Measurements from ENCODE around the gene NAT16. TPM values are rescaled to one million over a fixed set of nuclear protein-coding genes. Genes with fewer than 3 reads are reported as not detected.

NAT16 gene
- total RNA-seq, 2 experiments from 2014 or later = not detected

GRCh38 chr7:101211501-101211900 lies 31.4 kb upstream of the NAT16 start:
- intact Hi-C loops (cut with DNase I, micrococcal nuclease) = loop anchor here in 1 of 2 experiments (10.0 kb wide), 1 partner anchor 317 kb away; the partner anchor contains the start of gene ACHE
- Mint-ChIP-seq H3K27me3 (no peaks in the 10 kb centered on the region), H3K9me3 (no peaks in the 10 kb centered on the region), H3K4me1 (ENCODE audit: low read depth) (peaks cover 7% of the 10 kb centered on the region), H3K27ac (no peak overlapping the region), H3K4me3 (no peak overlapping the region), H3K36me3 (ENCODE audit: low read depth) (peaks cover 31% of the 10 kb centered on the region)
- ChIA-PET CTCF (no interaction called here), POLR2A (no interaction called here)
- Histone ChIP-seq H3K4me3 (ENCODE audit: low read length) (no peak overlapping the region), H3K36me3 (ENCODE audit: insufficient read depth, low read length) (peaks cover 46% of the 10 kb centered on the region), H3K27ac (ENCODE audit: low read depth in 1 of 2, low read length in 2 of 2) (no peak overlapping the region), H3K4me1 (ENCODE audit: insufficient read depth, low read length) (peaks cover 8% of the 10 kb centered on the region), H3K27me3 (ENCODE audit: control insufficient read depth in 1 of 2, insufficient read depth in 2 of 2, low read length in 2 of 2) (no peaks in the 10 kb centered on the region), H3K9me3 (ENCODE audit: control insufficient read depth in 1 of 2, insufficient read depth in 1 of 2, low read length in 2 of 2) (no peaks in the 10 kb centered on the region)
- ATAC-seq (ENCODE audit: poor library complexity) (no peak), DNase-seq (no peak)
- TF ChIP-seq, protein P1, sequence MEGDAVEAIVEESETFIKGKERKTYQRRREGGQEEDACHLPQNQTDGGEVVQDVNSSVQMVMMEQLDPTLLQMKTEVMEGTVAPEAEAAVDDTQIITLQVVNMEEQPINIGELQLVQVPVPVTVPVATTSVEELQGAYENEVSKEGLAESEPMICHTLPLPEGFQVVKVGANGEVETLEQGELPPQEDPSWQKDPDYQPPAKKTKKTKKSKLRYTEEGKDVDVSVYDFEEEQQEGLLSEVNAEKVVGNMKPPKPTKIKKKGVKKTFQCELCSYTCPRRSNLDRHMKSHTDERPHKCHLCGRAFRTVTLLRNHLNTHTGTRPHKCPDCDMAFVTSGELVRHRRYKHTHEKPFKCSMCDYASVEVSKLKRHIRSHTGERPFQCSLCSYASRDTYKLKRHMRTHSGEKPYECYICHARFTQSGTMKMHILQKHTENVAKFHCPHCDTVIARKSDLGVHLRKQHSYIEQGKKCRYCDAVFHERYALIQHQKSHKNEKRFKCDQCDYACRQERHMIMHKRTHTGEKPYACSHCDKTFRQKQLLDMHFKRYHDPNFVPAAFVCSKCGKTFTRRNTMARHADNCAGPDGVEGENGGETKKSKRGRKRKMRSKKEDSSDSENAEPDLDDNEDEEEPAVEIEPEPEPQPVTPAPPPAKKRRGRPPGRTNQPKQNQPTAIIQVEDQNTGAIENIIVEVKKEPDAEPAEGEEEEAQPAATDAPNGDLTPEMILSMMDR (IDR thresholded peaks at IDR 0.05) = no peak

GRCh38 chr7:101210143-101210542 lies 30.1 kb upstream of the NAT16 start:
- peaks cover 1% of the 10 kb centered on the region for H3K4me1 ChIP-seq (ENCODE audit: insufficient read depth, low read length)
- ChIA-PET CTCF (no interaction called here), POLR2A (no interaction called here)
- Mint-ChIP-seq H3K4me1 (ENCODE audit: low read depth) (no peaks in the 10 kb centered on the region), H3K36me3 (ENCODE audit: low read depth) (peaks cover 24% of the 10 kb centered on the region), H3K4me3 (no peak overlapping the region), H3K9me3 (no peaks in the 10 kb centered on the region), H3K27ac (no peak overlapping the region), H3K27me3 (no peaks in the 10 kb centered on the region)
- no peak overlapping the region for H3K4me3 ChIP-seq (ENCODE audit: low read length)
- intact Hi-C loops (cut with DNase I, micrococcal nuclease) = loop anchor here in 1 of 2 experiments (10.0 kb wide), 1 partner anchor 315 kb away; the partner anchor contains the start of gene ACHE
- no peaks in the 10 kb centered on the region for H3K27me3 ChIP-seq (ENCODE audit: control insufficient read depth in 1 of 2, insufficient read depth in 2 of 2, low read length in 2 of 2)
- H3K27ac ChIP-seq (ENCODE audit: low read depth in 1 of 2, low read length in 2 of 2) = no peak overlapping the region
- peaks cover 45% of the 10 kb centered on the region for H3K36me3 ChIP-seq (ENCODE audit: insufficient read depth, low read length)
- H3K9me3 ChIP-seq (ENCODE audit: control insufficient read depth in 1 of 2, insufficient read depth in 1 of 2, low read length in 2 of 2) = no peaks in the 10 kb centered on the region
- TF ChIP-seq, protein P1 (IDR thresholded peaks at IDR 0.05) = no peak
- ATAC-seq (ENCODE audit: poor library complexity) (no peak), DNase-seq (no peak)

- TF ChIP-seq, protein P1 (IDR thresholded peaks at IDR 0.05) = no peak
- DNase-seq (no peak), ATAC-seq (ENCODE audit: poor library complexity) (no peak)
- intact Hi-C loops (cut with DNase I, micrococcal nuclease) = no loop called here
- peaks cover 36% of the 10 kb centered on the region for H3K36me3 ChIP-seq (ENCODE audit: insufficient read depth, low read length)
- Mint-ChIP-seq H3K27me3 (peaks cover 6% of the 10 kb centered on the region), H3K9me3 (no peaks in the 10 kb centered on the region), H3K4me1 (ENCODE audit: low read depth) (peaks cover 6% of the 10 kb centered on the region), H3K27ac (no peak overlapping the region), H3K4me3 (no peak overlapping the region), H3K36me3 (ENCODE audit: low read depth) (peaks cover 23% of the 10 kb centered on the region)
- H3K4me1 ChIP-seq (ENCODE audit: insufficient read depth, low read length) = peaks cover 13% of the 10 kb centered on the region
- no peaks in the 10 kb centered on the region for H3K27me3 ChIP-seq (ENCODE audit: control insufficient read depth in 1 of 2, insufficient read depth in 2 of 2, low read length in 2 of 2)
- no peaks in the 10 kb centered on the region for H3K9me3 ChIP-seq (ENCODE audit: control insufficient read depth in 1 of 2, insufficient read depth in 1 of 2, low read length in 2 of 2)
- POLR2A ChIA-PET = no interaction called here
- CTCF ChIA-PET = no interaction called here
- no peak overlapping the region for H3K27ac ChIP-seq (ENCODE audit: low read depth in 1 of 2, low read length in 2 of 2)
- H3K4me3 ChIP-seq (ENCODE audit: low read length) = no peak overlapping the region
Measured at GRCh38 chr7:101208794-101209193, 28.7 kb upstream of the NAT16 start.

Measured in CD4-positive, alpha-beta T cell (primary cell).